DOHH2 (cell line): ENCODE measurements around the gene GPSM3.

Source experiments
- EZH2phosphoT487 ChIP-seq: fragments of 200-600 bp; sonication (generic); IDR thresholded peaks from 2 replicates; pipeline ENCODE4 v1.6.1; 2017; ENCODE audit warnings: borderline replicate concordance, mild to moderate bottlenecking, antibody characterized with exemption, low read length, moderate library complexity, mixed read lengths
- TF ChIP-seq, protein P1 (sequence below): fragments of 200-600 bp; sonication (generic); IDR thresholded peaks from one replicate; pipeline ENCODE4 v1.5.1; 2014; ENCODE audit warnings: antibody characterized with exemption, mild to moderate bottlenecking, low read depth, low read length; ENCODE audit not compliant: poor library complexity, severe bottlenecking

DNA sequence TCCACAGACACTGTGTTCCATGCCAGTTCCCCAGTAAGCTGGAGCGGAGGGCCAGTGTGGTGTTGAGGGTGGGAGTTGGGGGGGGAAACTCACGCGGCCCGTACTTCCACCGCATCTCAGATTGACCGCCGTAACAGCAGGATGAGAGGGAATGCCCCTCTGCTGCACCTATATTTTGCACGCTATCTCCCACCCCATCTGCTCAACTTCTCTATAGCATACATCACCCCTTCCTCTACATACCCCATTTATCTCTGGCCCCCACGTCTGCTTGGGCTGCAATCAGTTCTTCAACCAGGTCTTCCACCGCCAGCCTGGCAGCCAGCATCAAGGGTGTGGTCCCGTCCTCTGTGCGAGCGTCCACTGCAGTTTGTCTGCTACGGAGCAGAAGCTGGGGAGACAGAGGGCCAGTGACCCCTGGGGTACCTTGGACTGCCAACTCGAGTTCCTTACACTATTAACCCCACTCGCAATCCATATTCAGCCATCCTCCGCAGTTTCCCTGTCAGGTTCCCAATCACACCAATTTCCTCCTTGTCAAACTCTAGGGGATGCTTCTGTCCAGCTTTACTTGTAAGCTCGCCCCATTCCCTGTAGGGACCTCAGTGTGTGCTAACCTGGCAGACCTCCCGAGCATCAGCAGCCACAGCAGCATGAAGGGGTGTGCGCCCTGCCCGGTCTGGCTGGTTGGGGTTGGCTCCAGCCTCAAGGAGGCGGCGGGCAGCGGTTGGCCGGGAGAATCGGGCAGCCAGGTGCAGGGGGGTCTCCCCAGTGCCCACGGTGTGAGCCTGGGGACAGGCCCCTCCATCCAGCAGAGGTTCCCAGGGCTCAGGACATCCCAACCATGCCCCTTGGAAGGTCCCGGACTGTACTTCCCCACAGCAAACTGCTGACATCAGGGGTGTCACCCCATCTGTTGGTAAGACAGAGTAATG is 4.5 kb upstream of the GPSM3 start:
- TF ChIP-seq, protein P1, sequence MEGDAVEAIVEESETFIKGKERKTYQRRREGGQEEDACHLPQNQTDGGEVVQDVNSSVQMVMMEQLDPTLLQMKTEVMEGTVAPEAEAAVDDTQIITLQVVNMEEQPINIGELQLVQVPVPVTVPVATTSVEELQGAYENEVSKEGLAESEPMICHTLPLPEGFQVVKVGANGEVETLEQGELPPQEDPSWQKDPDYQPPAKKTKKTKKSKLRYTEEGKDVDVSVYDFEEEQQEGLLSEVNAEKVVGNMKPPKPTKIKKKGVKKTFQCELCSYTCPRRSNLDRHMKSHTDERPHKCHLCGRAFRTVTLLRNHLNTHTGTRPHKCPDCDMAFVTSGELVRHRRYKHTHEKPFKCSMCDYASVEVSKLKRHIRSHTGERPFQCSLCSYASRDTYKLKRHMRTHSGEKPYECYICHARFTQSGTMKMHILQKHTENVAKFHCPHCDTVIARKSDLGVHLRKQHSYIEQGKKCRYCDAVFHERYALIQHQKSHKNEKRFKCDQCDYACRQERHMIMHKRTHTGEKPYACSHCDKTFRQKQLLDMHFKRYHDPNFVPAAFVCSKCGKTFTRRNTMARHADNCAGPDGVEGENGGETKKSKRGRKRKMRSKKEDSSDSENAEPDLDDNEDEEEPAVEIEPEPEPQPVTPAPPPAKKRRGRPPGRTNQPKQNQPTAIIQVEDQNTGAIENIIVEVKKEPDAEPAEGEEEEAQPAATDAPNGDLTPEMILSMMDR = peak; percentile 20
- TF ChIP-seq EZH2phosphoT487 = no peak
